GM12892 (cell line): ENCODE data around the gene ST6GAL1.

Experiments used
- DNase-seq: peaks from one replicate; pipeline ENCODE4 v3.0.0; 2011; ENCODE audit not compliant: insufficient read length
- FAIRE-seq: peaks from 2 replicates; lab custom pipeline; 2011; peaks lifted over from hg19 to GRCh38; lab: Jason Lieb, UNC
- POLR2A ChIP-seq: IDR thresholded peaks from 2 replicates; pipeline ENCODE4 v1.6.1; 2011; ENCODE audit warnings: low read depth, low read length, control low read depth
- POLR2AphosphoS5 ChIP-seq: IDR thresholded peaks from 2 replicates; pipeline ENCODE4 v1.6.1; 2011; ENCODE audit warnings: low read depth, low read length, control low read depth
- TAF1 ChIP-seq: IDR thresholded peaks from 2 replicates; pipeline ENCODE4 v1.6.1; 2011; ENCODE audit warnings: low read depth, mild to moderate bottlenecking, control low read depth, low read length, borderline replicate concordance

ST6GAL1 gene

DNA sequence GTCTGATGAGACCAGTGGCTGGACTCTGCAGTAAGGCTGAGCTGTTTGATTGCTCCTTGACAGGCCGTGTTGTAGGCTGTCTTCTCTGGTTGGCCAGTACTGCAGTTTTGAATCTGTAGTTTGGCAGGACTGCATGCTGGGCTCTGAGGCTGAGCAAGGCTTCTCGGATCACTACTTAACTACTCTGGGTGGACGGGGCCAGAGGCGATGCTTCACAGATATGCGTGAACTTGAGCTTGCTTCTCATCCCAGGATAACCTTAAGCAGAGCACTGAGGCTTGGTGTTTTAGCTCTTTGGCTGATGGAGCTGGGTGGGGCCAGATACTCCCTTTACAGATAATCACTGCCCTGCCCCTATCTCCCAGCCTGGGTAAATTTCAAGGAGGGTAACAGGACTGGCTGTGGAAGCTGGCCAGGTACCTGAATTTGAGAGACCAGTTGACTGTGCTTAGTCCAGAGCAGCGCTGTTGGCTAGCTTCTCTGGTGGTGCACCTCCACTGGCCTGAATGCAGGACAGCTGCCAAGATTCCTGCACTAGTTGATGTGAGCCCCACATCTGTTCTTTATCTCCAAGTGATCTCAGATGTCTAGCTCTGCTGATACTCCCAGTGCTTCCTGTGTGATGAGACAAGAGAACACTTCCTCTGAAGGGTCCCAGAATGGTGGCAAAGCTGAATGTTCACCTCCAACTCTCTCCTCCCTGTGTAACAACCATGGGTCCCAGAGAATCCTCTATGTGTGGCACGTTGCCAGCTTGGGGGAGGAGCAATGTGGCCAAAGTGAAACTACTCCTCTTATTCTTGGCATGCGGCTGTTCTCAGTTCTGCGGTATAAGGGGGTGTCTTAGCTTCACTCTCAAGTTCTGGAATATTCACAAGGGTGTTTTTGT, 171.1 kb downstream of the ST6GAL1 start:
- peak; percentile 72 for FAIRE-seq
- DNase-seq, result no peak
- TF ChIP-seq POLR2AphosphoS5 (no peak), TAF1 (no peak), POLR2A (no peak)

DNA sequence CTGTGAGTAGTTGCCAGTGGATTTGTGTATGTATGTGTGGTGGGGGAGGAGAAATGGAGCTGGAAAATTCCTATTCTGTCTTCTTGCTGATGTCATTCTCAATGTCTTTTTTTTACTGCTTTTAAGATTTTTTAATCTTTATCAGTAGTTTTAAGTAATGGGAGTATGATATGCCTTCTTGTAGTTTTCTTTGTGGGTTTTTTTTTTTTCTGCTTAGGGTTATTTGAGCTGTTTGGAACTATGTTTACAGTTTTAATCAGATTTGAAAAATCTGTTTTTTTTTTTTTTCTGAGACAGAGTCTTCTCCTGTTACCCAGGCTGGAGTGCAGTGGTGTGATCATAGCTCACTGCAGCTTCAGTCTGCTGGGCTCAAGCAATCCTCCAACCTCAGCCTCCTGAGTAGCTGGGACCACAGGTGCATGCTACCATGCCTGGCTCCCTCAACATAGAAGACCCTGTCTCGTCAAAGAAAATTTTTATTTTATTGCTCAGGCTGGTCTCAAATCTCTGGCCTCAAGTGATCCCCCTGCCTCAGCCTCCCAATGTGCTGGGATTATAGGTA, 171.8 kb downstream of the ST6GAL1 start:
- no peak for DNase-seq
- no peak for FAIRE-seq
- TF ChIP-seq TAF1, result no peak

DNA sequence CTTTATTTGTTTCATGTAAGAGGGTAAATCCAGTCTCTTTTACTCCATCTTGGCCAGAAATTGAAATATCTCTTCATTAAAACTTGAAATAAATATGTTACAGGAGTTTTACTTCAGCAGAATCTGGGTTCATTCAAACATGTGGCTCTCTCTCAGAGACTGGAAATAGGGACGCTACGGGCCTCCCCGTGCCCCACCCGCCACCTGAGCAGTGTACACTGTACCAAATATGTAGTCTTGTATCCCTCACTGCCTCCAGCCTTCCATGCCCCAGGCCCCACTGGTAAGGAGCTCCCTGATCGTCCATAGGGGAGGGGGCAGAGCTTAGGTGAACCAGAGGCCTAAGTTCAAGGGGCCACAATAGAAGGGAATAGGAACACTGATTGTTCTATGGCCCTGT, 172.9 kb downstream of the ST6GAL1 start:
- FAIRE-seq (no peak), DNase-seq (no peak)
- no peak for TF ChIP-seq TAF1
- TF ChIP-seq POLR2AphosphoS5, result no peak
- TF ChIP-seq POLR2A, result no peak

- no peak for FAIRE-seq
- DNase-seq, result no peak
- no peak for TF ChIP-seq TAF1
- TF ChIP-seq POLR2A, result no peak
- no peak for TF ChIP-seq POLR2AphosphoS5
Measured at GRCh38 chr3:187104342-187104741, 174.0 kb downstream of the ST6GAL1 start.

GRCh38 chr3:187104933-187105332, 174.6 kb downstream of the ST6GAL1 start:
- TF ChIP-seq POLR2A (no peak), POLR2AphosphoS5 (no peak), TAF1 (no peak)
- no peak for FAIRE-seq
- no peak for DNase-seq

DNA sequence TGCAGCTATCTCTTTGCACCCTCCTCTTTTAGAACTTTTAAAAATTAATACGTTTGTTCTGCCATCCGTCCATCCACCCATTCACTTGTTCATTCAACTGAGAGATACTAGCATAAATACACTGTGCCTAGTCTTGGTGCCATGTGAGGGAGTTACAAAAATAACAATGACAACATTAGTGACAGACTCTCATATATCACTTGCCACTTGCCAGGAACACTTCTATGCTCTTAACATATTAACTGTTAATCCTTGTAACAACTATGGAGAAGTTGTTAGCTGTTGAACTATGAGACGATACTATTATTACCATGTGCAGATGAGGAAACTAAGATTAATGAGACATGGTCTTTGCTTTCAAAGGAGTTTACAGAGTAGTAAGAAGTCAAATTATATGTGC, 175.4 kb downstream of the ST6GAL1 start:
- TF ChIP-seq TAF1 (no peak), POLR2A (no peak), POLR2AphosphoS5 (no peak)
- DNase-seq (no peak), FAIRE-seq (no peak)

- DNase-seq, result no peak
- TF ChIP-seq TAF1 (no peak), POLR2A (no peak), POLR2AphosphoS5 (no peak)
- no peak for FAIRE-seq
Measured at GRCh38 chr3:187107989-187108388, 177.7 kb downstream of the ST6GAL1 start.

GRCh38 chr3:187110156-187110555, 179.8 kb downstream of the ST6GAL1 start:
- no peak for FAIRE-seq
- DNase-seq, result no peak
- TF ChIP-seq TAF1 (no peak), POLR2AphosphoS5 (no peak), POLR2A (no peak)

- TF ChIP-seq POLR2A (no peak), TAF1 (no peak), POLR2AphosphoS5 (no peak)
- DNase-seq (no peak), FAIRE-seq (peak; percentile 81)
Measured at GRCh38 chr3:187112934-187113793, 182.8 kb downstream of the ST6GAL1 start.

DNA sequence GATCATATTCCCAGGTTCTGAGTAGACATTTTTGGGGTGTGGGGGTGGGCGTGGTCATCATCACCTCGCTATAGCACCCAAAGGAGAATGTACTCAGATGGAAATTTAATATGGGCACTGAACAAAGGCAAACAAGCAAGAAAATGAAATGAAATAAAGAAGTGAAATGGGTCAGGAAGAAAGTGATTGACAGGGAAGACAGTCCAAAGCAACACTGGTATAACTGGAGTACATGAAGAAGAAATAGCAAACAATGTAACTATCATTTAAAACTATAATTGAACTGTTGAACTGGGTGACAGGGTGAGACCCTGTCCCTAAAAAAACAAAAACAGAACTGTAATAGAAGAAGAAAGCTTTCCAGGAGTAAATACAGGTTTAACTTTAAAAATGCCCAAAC, 184.2 kb downstream of the ST6GAL1 start:
- TF ChIP-seq TAF1 (no peak), POLR2AphosphoS5 (no peak), POLR2A (no peak)
- no peak for DNase-seq
- no peak for FAIRE-seq

DNA sequence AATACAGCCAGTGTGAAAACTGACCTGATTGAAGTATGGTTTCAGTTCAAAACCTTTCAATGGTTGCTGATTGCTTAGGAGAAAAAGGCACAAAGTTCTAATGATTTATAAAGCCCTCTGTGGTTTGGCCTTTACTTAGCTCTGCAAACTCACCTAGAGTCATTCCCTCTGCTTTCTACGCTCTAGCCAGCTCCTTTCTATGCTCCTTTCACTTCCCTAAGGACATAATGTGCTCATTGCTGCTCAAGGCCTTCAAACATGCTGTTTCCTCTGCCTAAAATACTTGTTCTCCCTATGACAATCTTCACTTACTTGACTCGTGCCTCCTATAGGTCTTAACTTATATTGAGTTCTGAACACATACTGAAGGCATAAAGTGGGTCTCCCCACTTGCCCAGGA, 190.0 kb downstream of the ST6GAL1 start:
- DNase-seq, result no peak
- FAIRE-seq, result no peak
- TF ChIP-seq POLR2A, result no peak
- TF ChIP-seq TAF1, result no peak
- no peak for TF ChIP-seq POLR2AphosphoS5

DNA sequence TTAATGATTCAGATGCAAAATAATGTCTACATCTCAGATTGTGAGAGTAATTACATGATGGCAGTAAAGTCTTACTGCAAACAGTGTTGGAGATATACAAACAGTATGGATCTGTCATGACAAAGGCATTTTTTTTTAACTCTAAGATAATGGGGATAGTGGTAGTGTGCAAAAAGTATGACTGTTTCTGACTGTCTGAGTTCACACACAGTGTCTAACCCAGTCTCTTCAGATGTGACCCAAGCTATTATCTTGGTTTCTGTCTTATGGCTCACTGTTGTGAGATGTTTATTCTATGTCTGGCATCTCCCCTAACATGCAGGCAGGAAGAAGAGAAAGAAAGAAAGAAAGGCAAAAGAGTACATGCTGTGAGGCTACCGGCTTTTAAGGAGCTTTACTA, 191.9 kb downstream of the ST6GAL1 start:
- DNase-seq (no peak), FAIRE-seq (no peak)
- TF ChIP-seq POLR2A (no peak), TAF1 (no peak), POLR2AphosphoS5 (no peak)
